GM13976 (cell line): ENCODE results near the gene AP3S2.
"Not testable (repeated sequence)": the region's sequence is repeated elsewhere in the genome, so short reads cannot be mapped to it uniquely, and the experiment has no call there.

ENCODE experiments used
- DNase-seq: peaks from one replicate; pipeline ENCODE4 v3.0.0; 2012; ENCODE audit warnings: low spot score
- CTCF ChIP-seq: IDR thresholded peaks from 2 replicates; pipeline ENCODE4 v1.5.1; 2012; ENCODE audit warnings: borderline replicate concordance, mild to moderate bottlenecking; ENCODE audit not compliant: insufficient read depth; ENCODE audit errors: extremely low read depth, missing control alignments, control extremely low read depth
- in situ Hi-C: fragments of 300-500 bp; cut with MboI; formaldehyde crosslinking; loops from one replicate; pipeline ENCODE4 v1.12.0; 2022; ENCODE audit warnings: low sequenced_read_pairs, mixed read lengths, inconsistent platforms; ENCODE audit not compliant: unreplicated experiment

AP3S2 gene

GRCh38 chr15:89837134-89837829 lies 56.5 kb downstream of the AP3S2 start:
- no peak for DNase-seq
- no peak for TF ChIP-seq CTCF
- in situ Hi-C loops: no loop called here

GRCh38 chr15:89836267-89837133 lies 57.3 kb downstream of the AP3S2 start:
- no peak for TF ChIP-seq CTCF
- in situ Hi-C loops: no loop called here
- DNase-seq: no peak

GRCh38 chr15:89835176-89835564 lies 58.6 kb downstream of the AP3S2 start:
- DNase-seq: no peak
- in situ Hi-C loops: no loop called here
- no peak for TF ChIP-seq CTCF

- DNase-seq, in situ Hi-C loops: not testable (repeated sequence)
Observed at GRCh38 chr15:89834465-89835175, 59.2 kb downstream of the AP3S2 start.

GRCh38 chr15:89833966-89834365 lies 59.8 kb downstream of the AP3S2 start:
- no peak for DNase-seq
- TF ChIP-seq CTCF: no peak
- in situ Hi-C loops: no loop called here

- no peak for DNase-seq
- in situ Hi-C loops: no loop called here
- TF ChIP-seq CTCF: no peak
Observed at GRCh38 chr15:89830639-89831038, 63.2 kb downstream of the AP3S2 start.
